Measurements from ENCODE around the gene KIAA1671.
"Not testable (repeated sequence)": the region's sequence is repeated elsewhere in the genome, so short reads cannot be mapped to it uniquely, and the experiment has no call there.

The KIAA1671 gene

GRCh38 chr22:25196326-25196725 is 243.8 kb downstream of the KIAA1671 start:
- Histone ChIP-seq H3K27ac (ENCODE audit: low read depth, low read length) (no peak overlapping the region), H3K9me3 (ENCODE audit: low read length) (no peaks in the 10 kb centered on the region), H3K9ac (ENCODE audit: low read length) (no peak overlapping the region), H3K27me3 (ENCODE audit: control insufficient read depth in 1 of 2, insufficient read depth in 2 of 2, low read length in 2 of 2) (no peaks in the 10 kb centered on the region), H3K36me3 (ENCODE audit: insufficient read depth, low read length) (no peaks in the 10 kb centered on the region), H3K4me1 (ENCODE audit: insufficient read depth, low read length) (no peaks in the 10 kb centered on the region), H3K4me3 (ENCODE audit: low read depth in 1 of 2, low read length in 2 of 2) (no peak overlapping the region)

- no peak overlapping the region for H3K27ac ChIP-seq (ENCODE audit: low read depth, low read length)
- no peak overlapping the region for H3K4me3 ChIP-seq (ENCODE audit: low read depth in 1 of 2, low read length in 2 of 2)
- H3K36me3 ChIP-seq (ENCODE audit: insufficient read depth, low read length) = no peaks in the 10 kb centered on the region
- no peaks in the 10 kb centered on the region for H3K27me3 ChIP-seq (ENCODE audit: control insufficient read depth in 1 of 2, insufficient read depth in 2 of 2, low read length in 2 of 2)
- H3K9me3 ChIP-seq (ENCODE audit: low read length) = no peaks in the 10 kb centered on the region
- no peaks in the 10 kb centered on the region for H3K4me1 ChIP-seq (ENCODE audit: insufficient read depth, low read length)
- no peak overlapping the region for H3K9ac ChIP-seq (ENCODE audit: low read length)
Measured at GRCh38 chr22:25197340-25197739, 244.8 kb downstream of the KIAA1671 start.

GRCh38 chr22:25199731-25200520 is 247.4 kb downstream of the KIAA1671 start, which contains the start of gene CRYBB3:
CRYBB3 (plus strand) TSS chr22:25199858; CDS start chr22:25201397, 1,539 bp downstream.
- Histone ChIP-seq H3K27ac (ENCODE audit: low read depth, low read length) (no peak within 1 kb of the TSS), H3K36me3 (ENCODE audit: insufficient read depth, low read length) (no peaks in the 10 kb centered on the region), H3K27me3 (ENCODE audit: control insufficient read depth in 1 of 2, insufficient read depth in 2 of 2, low read length in 2 of 2) (no peaks in the 10 kb centered on the region)

DNA sequence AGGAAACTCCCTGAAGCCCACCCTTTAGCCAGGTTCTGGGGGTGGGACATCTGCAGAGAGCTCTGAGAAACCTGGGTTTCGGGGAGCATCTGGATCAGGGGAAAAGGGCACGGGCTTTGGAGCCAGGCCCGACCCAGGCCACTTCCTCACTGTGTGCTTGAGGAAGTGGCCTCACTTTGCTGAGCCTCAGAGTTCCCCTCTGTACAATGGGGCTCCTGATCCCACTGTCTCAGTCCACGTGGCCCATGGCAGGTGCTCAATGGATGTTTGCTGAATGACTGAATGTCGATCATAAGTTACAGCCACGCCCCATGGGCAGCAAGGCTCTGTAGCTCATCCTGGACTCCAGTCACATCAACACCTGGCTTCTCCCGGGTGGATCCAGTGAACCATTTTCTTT is 248.5 kb downstream of the KIAA1671 start:
- Histone ChIP-seq H3K36me3 (ENCODE audit: insufficient read depth, low read length) (no peaks in the 10 kb centered on the region), H3K9ac (ENCODE audit: low read length) (no peak overlapping the region), H3K27ac (ENCODE audit: low read depth, low read length) (no peak overlapping the region), H3K27me3 (ENCODE audit: control insufficient read depth in 1 of 2, insufficient read depth in 2 of 2, low read length in 2 of 2) (no peaks in the 10 kb centered on the region), H3K4me1 (ENCODE audit: insufficient read depth, low read length) (no peaks in the 10 kb centered on the region), H3K9me3 (ENCODE audit: low read length) (no peaks in the 10 kb centered on the region), H3K4me3 (ENCODE audit: low read depth in 1 of 2, low read length in 2 of 2) (no peak overlapping the region)

More at GRCh38 chr22:25199731-25200520, 247.4 kb downstream of the KIAA1671 start, which contains the start of gene CRYBB3:
- Histone ChIP-seq H3K9ac (ENCODE audit: low read length) (no peak within 1 kb of the TSS), H3K4me1 (ENCODE audit: insufficient read depth, low read length) (no peaks in the 10 kb centered on the region), H3K9me3 (ENCODE audit: low read length) (no peaks in the 10 kb centered on the region), H3K4me3 (ENCODE audit: low read depth in 1 of 2, low read length in 2 of 2) (no peak within 1 kb of the TSS)

DNA sequence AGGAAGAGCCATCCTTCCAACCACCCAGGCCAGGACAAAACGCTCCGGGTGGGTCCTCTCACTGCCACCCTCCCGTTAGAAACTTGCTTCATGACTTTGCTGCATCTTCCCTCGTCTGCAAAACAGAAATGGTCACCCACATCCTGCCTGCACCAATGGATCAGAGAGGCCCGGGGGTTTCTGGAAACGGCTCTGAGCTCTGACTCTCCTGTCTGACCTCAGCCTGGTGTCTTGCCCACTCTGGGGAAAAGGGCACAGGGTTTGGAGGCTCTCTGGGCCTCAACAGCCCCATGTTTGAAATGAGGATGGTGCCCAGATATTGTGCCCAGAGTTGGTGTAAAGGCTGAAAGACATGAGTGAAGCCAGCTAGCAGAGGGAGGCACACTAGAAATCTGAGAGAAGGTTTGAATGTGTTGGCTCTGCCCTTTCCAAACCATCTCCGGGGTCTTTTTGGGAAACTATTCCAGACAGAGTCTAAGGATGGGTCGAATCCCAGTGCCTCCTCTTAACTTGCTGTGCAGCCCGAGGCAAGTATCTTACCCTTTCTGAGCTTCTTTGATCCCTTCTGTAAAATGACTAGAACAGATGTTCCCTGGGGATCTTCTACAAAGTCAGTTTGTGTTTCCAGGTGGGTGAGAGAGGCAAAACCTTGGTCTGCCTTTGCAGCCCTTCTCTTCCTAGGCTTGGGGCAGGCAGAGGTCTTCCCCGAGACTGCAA is 249.2 kb downstream of the KIAA1671 start:
- H3K27ac ChIP-seq (ENCODE audit: low read depth, low read length) = no peak overlapping the region
- no peaks in the 10 kb centered on the region for H3K4me1 ChIP-seq (ENCODE audit: insufficient read depth, low read length)

GRCh38 chr22:25202290-25202921 is 249.9 kb downstream of the KIAA1671 start:
- Histone ChIP-seq H3K36me3 (ENCODE audit: insufficient read depth, low read length) (no peaks in the 10 kb centered on the region), H3K9me3 (ENCODE audit: low read length) (no peaks in the 10 kb centered on the region), H3K9ac (ENCODE audit: low read length) (no peak overlapping the region)

More for the DNA sequence above, 249.2 kb downstream of the KIAA1671 start:
- no peak overlapping the region for H3K4me3 ChIP-seq (ENCODE audit: low read depth in 1 of 2, low read length in 2 of 2)
- no peaks in the 10 kb centered on the region for H3K9me3 ChIP-seq (ENCODE audit: low read length)
- H3K36me3 ChIP-seq (ENCODE audit: insufficient read depth, low read length) = no peaks in the 10 kb centered on the region
- H3K9ac ChIP-seq (ENCODE audit: low read length) = no peak overlapping the region
- no peaks in the 10 kb centered on the region for H3K27me3 ChIP-seq (ENCODE audit: control insufficient read depth in 1 of 2, insufficient read depth in 2 of 2, low read length in 2 of 2)

DNA sequence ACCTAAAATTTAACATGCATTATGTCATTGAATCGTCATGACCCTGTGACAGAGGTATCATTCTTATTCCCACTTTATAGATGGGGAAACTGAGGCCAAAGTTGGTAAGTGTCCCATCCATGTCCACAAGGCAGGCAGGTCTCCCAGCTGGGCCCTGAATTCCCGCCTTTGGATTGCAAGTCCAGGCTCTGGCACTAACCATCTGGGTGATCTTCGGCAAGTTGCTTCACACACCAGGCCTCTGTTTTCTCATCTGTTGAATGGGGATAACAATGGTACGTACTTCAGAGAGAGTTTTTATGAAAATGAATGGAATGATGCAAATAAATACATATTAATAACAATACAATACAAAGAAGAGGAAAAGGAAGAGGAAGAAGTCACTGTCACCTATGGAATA is 250.6 kb downstream of the KIAA1671 start:
- Histone ChIP-seq H3K36me3 (ENCODE audit: insufficient read depth, low read length) (no peaks in the 10 kb centered on the region), H3K9ac (ENCODE audit: low read length) (no peak overlapping the region), H3K4me3 (ENCODE audit: low read depth in 1 of 2, low read length in 2 of 2) (no peak overlapping the region), H3K27ac (ENCODE audit: low read depth, low read length) (no peak overlapping the region), H3K27me3 (ENCODE audit: control insufficient read depth in 1 of 2, insufficient read depth in 2 of 2, low read length in 2 of 2) (no peaks in the 10 kb centered on the region), H3K4me1 (ENCODE audit: insufficient read depth, low read length) (no peaks in the 10 kb centered on the region), H3K9me3 (ENCODE audit: low read length) (no peaks in the 10 kb centered on the region)

More at GRCh38 chr22:25202290-25202921, 249.9 kb downstream of the KIAA1671 start:
- H3K27me3 ChIP-seq (ENCODE audit: control insufficient read depth in 1 of 2, insufficient read depth in 2 of 2, low read length in 2 of 2) = no peaks in the 10 kb centered on the region
- no peak overlapping the region for H3K4me3 ChIP-seq (ENCODE audit: low read depth in 1 of 2, low read length in 2 of 2)
- H3K27ac ChIP-seq (ENCODE audit: low read depth, low read length) = no peak overlapping the region
- no peaks in the 10 kb centered on the region for H3K4me1 ChIP-seq (ENCODE audit: insufficient read depth, low read length)

- H3K9me3 ChIP-seq (ENCODE audit: low read length); H3K4me3 ChIP-seq (ENCODE audit: low read depth in 1 of 2, low read length in 2 of 2); H3K4me1 ChIP-seq (ENCODE audit: insufficient read depth, low read length); H3K27me3 ChIP-seq (ENCODE audit: control insufficient read depth in 1 of 2, insufficient read depth in 2 of 2, low read length in 2 of 2); H3K27ac ChIP-seq (ENCODE audit: low read depth, low read length); H3K36me3 ChIP-seq (ENCODE audit: insufficient read depth, low read length); H3K9ac ChIP-seq (ENCODE audit: low read length): not testable (repeated sequence)
Measured at GRCh38 chr22:25204547-25204946, 252.0 kb downstream of the KIAA1671 start.

DNA sequence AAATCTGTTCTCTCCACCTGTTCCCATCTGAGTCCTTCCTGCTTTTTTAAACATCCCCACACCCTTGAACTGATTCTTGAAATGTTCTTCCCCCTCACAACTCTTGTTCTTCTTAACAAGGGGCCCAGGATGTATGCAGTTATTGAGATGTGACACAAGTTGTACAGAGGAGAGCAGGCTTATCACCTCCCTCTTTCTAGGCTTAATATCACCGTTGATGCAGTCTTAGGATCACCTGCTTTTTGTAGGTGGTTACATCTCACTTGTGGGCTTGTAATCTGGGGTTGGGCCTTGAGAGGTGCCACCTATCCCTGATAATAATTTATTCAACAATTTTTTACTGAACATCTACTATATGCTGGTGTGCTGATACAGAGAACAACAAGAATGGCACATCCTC is 253.3 kb downstream of the KIAA1671 start:
- Histone ChIP-seq H3K36me3 (ENCODE audit: insufficient read depth, low read length) (no peaks in the 10 kb centered on the region), H3K4me3 (ENCODE audit: low read depth in 1 of 2, low read length in 2 of 2) (no peak overlapping the region), H3K27ac (ENCODE audit: low read depth, low read length) (no peak overlapping the region), H3K27me3 (ENCODE audit: control insufficient read depth in 1 of 2, insufficient read depth in 2 of 2, low read length in 2 of 2) (no peaks in the 10 kb centered on the region), H3K4me1 (ENCODE audit: insufficient read depth, low read length) (no peaks in the 10 kb centered on the region), H3K9me3 (ENCODE audit: low read length) (no peaks in the 10 kb centered on the region), H3K9ac (ENCODE audit: low read length) (no peak overlapping the region)

DNA sequence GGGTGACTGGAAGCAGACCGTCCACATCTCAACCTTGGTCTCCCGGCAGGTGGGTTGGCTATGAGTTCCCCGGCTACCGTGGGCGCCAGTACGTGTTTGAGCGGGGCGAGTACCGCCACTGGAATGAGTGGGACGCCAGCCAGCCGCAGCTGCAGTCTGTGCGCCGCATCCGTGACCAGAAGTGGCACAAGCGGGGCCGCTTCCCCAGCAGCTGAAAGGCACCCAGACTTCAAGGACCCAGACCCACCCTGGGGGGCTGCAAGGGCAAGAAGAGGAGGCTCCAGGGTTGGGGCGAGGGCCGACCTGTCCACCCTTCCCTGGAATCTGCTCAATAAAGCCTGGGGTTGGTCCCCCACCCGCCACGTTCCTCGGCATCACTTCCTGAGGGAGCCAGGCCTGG is 254.5 kb downstream of the KIAA1671 start:
- Histone ChIP-seq H3K36me3 (ENCODE audit: insufficient read depth, low read length) (no peaks in the 10 kb centered on the region), H3K9me3 (ENCODE audit: low read length) (no peaks in the 10 kb centered on the region), H3K27ac (ENCODE audit: low read depth, low read length) (no peak overlapping the region), H3K9ac (ENCODE audit: low read length) (no peak overlapping the region), H3K27me3 (ENCODE audit: control insufficient read depth in 1 of 2, insufficient read depth in 2 of 2, low read length in 2 of 2) (no peaks in the 10 kb centered on the region), H3K4me3 (ENCODE audit: low read depth in 1 of 2, low read length in 2 of 2) (no peak overlapping the region), H3K4me1 (ENCODE audit: insufficient read depth, low read length) (no peaks in the 10 kb centered on the region)

- no peaks in the 10 kb centered on the region for H3K36me3 ChIP-seq (ENCODE audit: insufficient read depth, low read length)
- no peaks in the 10 kb centered on the region for H3K4me1 ChIP-seq (ENCODE audit: insufficient read depth, low read length)
- H3K4me3 ChIP-seq (ENCODE audit: low read depth in 1 of 2, low read length in 2 of 2) = no peak overlapping the region
- no peaks in the 10 kb centered on the region for H3K27me3 ChIP-seq (ENCODE audit: control insufficient read depth in 1 of 2, insufficient read depth in 2 of 2, low read length in 2 of 2)
- H3K27ac ChIP-seq (ENCODE audit: low read depth, low read length) = no peak overlapping the region
- H3K9ac ChIP-seq (ENCODE audit: low read length) = no peak overlapping the region
- no peaks in the 10 kb centered on the region for H3K9me3 ChIP-seq (ENCODE audit: low read length)
Measured at GRCh38 chr22:25207553-25208157, 255.1 kb downstream of the KIAA1671 start.
